ENCODE data around the gene CST9L.
A peak's percentile ranks its signal among the peaks of the same experiment; 100 is the strongest.

Gene CST9L

DNA sequence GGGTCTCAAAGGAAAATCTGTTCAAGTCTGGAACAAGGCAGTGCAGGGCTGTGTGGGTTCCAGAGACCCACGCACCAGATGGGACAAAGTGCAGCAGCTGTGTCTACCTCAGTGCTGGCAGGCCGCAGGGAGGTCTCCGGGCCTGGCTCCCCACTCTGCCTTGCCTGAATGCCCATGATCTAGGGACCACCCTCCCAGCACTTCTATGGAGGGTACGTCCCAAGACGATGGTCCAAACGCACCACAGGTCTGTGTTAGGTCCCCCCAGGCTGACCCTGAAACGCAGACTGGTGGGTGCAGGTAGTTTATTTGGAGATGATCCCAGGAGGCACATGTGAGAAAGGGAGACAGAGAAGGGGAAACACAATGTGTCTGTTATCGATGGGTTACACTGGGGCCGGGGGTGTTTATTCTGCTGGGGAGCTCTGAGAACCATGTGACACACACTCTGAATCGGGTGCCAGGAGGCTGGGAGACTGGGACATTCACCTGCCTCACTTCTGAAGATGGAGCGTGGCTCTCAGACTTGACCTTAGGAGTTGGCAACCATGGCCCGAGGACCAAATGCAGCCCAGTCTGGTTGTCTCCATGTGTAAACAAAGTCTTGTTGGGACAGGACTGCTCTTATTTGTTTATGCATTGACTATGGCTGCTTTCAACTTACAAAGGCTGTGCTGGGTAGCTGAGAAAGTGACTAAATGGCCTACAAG, 21.7 kb downstream of the CST9L start:
- no peak for DNase-seq (ENCODE audit: low read depth)

DNA sequence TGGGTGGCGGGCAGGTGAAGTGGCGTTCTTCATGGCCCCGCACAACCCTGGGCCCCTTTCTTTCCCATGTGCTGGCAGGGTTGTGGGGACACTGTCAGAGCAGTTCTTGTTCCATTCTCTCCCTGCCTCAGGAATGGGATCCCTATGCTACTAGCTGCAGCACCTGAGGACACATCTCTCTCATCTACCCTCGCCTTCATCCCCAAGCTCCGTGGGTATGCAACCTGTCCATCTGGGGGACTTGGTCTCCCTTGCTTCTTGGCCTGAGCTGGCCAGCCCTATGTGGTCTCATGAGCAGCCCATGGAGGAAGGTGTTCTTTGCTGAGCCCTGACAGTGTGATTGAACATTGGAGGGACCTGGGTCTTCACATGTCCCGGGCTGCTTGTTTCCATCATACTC, 24.2 kb downstream of the CST9L start:
- DNase-seq (ENCODE audit: low read depth): no peak

DNA sequence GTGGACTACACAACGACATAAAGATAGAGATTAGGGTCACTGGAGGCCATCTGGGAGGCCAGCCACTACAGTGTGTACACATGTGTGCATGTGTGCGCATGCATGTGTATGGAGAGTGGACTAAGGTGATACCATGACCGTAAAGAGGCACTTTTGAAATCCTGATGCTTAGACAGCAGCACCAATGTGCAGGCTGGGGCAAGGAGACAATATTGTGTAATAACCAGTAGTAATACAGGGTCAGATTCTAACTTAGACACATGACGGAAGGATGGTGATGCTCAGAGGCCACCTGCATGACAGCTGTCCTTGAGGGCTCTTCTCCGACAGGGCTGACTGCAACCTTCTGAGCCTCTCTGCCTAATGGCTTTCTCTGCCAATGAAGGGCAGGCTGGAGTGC, 25.5 kb downstream of the CST9L start:
- DNase-seq (ENCODE audit: low read depth): no peak

DNA sequence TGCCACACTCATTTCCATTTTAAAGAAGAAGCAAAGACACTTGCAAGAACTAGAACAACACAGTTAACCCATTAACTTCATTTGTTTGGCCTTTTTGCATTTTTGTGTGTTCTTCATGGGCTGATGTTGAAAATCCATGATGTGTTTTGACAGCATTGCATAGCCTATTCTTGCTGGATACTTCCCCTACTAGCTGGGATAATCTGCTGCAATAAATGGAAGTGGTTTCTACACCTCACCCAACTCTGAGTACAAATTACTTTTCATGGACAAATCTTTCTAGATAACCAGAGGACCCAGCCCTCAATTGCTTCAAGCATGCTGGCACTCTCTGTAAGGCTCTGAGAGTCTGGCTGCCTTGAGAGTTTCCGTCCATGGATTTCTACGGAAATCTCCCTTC, 26.5 kb downstream of the CST9L start:
- DNase-seq (ENCODE audit: low read depth): no peak

DNA sequence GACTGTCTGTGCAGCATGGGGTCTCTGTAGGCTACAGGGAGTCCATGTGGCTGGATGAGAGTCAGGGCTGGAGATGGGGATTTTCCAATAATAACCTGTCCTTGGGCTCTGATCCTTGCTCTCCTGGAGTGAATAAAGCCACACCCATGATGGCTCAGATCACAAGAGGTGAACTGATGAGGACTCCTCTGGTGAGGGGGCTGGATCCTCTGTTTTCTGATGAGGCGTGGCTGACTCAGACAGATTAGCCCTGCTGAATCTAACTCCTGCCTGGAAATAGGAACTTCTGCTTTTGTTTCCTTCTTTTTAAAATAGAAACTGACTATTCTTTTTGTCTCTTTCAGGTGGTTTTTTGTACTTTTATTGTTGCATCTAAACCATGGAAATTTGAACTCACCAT, 27.0 kb downstream of the CST9L start:
- no peak for DNase-seq (ENCODE audit: low read depth)

DNA sequence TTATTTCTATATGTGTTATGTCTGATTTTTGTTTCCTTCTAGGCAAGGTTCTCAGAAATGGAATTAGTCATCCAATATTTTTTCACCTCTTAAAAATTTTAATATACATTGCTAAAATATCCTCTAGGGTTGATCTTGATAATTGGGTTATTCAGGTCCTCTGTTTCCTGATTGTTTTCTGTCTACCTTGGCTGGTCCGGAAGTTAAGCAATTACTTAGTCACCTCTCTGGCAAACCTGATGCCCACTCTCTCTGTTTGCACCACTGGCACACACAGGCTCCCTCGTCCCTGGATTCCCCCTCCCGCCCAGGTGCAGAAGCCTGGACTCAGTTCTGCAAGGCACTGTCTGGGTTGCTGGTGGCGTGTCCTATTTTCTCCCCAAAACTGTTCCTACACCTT, 27.7 kb downstream of the CST9L start:
- no peak for DNase-seq (ENCODE audit: low read depth)

DNA sequence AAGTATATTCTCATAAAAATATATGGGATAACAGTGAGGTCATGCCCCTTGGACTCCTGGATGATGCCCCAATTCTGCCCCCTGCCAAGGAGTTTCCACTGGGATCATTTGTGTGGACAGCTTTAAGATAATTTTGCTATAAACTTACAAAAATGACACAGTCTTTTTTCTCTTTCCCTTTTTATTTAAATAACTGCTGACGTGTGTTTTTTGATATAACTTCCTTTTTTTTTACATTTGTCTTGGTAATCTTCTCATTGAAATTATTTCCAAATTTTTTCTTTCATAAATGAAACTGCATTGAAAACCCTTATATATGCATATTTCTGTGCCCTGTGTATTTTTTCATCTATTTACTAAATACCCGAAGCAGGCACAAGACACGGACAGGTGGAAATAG, 31.3 kb downstream of the CST9L start:
- no peak for DNase-seq (ENCODE audit: low read depth)

DNA sequence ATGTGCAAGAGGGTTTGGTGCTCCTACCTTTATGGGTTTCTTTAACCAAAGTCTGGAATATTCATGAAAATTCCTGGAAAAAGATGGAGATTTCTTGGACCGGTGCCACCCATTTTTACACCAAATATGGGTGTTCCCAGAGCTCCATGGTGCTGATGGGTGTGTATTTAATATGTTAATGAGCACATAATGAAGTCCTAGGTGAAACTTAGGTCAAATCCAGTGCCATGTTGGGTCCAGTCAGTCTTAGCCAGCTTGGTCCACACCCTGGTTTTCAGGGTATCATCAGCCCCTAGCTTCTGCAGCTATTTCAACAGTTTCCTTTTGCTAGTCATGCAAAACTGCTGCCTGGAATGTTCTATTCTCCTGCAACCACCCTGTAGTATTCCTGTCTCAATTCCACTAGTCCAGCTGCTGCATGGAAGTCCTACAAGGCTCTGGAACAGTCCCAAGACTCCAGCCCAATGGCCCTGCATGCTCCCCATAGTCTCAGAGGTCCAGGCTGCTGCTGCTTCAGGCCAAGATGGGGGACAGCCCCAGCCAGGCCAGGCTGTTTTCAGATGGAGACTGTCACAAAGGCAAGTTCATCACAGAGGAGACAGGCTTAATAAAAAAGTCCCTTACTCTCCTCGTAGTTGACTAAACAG, 31.8 kb downstream of the CST9L start:
- no peak for DNase-seq (ENCODE audit: low read depth)

DNA sequence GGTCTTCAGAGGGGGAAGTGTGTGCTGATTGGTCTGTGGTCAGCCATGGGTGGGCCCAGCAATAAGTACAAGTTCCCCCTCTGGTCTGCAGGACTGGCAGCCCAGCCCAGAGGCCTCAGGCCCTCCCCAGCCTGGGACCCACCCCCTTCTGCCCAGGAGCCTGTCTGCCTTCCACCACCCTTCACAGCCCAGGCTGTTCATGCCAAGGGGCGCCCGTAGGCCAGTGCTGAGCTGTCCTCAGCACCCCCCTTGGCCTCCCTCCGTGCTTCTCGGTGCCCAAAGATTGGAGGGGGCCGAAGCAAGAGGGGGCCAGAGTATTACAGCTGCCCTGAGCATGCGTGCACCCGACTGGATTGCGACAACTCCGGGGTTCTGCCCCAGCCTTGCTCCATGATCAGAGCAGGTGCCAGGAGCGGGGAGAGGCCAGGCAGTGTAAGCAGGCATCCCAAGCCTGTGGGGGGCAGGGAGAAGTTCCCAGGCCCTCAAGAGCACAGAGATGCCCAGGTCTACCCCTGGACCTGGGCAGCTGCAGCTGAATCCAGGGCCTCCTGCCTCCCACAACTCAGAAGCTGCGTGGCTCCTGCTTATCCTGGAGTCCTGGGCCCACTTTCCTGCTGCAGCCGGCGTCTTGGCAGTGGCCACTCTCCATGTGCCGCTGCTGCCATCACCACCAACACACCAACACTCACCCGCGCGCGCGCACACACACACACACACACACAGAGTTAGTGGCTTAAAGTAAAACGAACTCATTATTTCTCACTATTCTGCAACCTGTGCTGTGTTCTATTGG, 33.3 kb downstream of the CST9L start:
- no peak for DNase-seq (ENCODE audit: low read depth)

DNA sequence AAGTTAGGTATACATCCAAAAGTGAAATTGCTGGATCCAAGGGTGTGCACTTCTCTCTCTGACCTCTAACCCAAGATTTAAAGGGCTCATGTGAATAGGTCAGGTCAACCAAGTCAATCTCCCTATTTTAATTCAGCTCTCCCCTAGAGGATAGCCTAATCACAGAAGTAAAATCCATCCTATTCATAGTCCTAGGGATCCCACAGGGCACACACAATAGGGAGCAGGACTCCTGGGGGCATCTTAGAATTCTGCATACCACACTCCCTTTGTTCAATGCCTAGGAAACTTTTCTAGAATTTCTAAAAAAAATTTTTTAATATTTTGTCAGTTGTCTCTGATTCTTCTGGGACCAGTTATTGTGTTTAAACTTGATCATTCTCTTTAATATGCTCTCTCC, 35.1 kb downstream of the CST9L start:
- no peak for DNase-seq (ENCODE audit: low read depth)

DNA sequence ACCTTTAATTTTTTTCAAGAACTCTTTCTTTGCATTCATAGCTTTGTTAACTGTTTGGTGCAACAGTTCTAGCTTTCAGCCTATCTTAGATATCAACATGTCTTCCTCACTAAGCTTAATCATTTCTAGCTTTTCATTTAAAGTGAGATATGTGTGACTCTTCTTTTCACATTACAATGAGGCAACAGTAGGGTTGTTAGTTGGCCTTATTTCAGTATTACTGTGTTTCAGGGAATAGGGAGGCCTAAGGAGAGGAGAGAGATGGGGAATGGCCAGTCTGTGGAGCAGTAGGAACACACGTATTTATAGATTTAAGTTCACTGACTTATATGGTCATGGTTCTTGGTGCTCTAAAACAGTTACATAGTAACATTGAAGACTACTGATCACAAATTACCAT, 35.8 kb downstream of the CST9L start:
- DNase-seq (ENCODE audit: low read depth): no peak

DNA sequence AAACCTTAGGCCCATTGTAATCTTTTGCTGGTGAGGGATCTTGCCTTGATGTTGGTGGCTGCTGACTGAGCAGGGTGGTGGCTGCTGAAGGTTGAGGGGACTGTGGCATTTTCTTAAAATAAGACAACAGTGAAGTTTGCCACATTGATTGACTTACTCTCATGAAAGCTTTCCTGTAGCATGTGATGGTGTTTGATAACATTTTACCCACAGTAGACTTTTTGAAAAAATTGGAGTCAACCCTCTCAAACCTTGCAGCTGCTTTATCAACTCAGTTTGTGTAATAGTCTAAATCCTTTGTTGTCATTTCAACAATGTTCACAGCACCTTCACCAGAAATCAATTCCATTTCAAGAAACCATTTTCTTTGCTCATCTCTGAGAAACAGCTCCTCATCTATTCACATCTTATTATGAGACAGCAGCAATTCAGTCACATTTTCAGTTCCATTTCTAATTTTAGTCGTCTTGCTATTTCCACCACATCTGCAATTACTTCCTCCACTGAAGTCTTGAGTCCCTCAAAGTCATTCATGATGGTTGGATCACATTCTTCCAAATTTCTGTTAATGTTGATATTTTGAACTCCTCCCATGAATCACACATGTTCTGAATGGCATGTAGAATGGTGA, 37.2 kb downstream of the CST9L start:
- DNase-seq (ENCODE audit: low read depth): no peak

DNA sequence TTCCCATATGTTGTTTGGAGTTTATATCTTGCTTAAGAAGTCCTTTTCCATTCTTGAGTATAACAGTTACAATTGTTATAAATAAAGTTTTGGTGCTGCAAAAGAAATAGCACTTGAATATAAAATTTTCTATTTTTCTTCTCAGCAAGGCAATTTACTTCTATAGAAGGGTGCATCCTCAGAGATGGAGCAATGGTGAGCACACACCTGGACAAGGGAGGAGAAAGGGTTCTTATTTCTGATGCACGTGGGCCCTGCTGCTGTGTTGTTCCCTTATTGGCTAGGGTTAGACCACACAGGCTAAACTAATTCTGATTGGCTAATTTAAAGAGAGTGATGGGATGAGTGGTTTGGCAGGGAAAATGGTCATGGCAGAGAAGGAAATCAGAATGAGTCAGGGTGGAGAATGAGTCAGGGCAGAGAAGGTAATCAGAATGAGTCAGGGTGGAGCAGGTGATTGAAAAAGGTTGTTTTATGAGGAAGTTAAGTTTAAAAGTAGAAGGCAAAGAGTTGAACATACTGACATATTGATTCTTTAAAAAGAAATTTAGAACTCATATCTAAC, 39.3 kb downstream of the CST9L start:
- DNase-seq (ENCODE audit: low read depth): no peak

DNA sequence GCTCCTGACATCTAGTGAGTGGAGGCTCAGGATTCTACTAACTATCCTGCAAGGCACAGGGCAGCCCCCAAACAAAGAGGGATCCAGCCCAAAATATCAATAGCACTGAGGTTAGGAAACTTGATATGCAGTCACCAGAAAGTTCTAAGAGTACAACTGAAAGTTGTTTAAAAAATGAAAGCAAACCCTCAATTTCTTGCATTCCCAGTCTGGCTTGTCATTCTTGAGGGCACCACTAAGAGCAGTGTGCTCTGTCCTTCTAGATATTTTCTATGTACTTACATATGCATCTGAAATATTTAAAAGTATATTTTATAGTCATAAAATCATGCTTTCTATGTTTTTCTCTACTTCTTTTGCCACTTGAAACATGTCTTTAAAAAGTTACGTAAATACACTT, 41.4 kb downstream of the CST9L start:
- no peak for DNase-seq (ENCODE audit: low read depth)

DNA sequence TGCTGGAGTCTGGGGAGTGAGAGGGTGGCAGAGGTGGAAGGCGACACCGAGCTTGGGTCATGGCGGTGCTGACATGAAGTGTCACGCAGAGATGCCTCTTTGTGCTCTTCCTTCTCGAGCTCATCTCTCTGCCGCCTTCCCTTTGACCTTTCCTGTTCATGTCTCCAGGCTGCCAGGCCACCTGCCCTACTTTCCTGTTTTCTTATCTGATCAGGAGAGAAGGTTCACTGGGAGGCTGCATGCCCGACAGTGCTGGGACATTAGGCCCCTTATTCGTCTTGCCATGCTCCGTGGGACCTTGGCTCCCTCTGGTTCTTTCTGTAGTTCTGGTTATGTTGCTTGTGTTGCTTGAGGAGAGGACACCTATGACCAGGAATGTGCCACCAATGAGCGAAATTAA, 44.1 kb downstream of the CST9L start:
- no peak for DNase-seq (ENCODE audit: low read depth)

DNA sequence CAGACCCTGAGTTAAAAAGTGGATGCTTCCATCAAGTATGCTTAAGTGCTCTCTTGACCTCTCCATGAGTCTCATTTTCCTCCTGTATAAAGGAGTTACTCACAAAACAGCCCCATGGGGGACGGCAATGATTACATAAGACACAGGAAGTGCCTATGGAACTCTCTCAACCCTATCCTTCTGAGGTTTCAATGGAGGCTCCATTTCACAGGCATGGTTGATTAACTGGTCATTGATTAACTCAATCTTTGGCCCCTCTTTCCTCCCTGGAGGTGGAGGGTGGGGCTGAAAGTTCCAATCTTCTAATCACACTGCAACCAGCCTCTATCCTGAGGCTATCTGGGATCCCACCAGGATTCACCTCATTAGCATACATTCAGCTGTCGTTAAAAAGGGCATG, 48.1 kb downstream of the CST9L start:
- no peak for DNase-seq (ENCODE audit: low read depth)

DNA sequence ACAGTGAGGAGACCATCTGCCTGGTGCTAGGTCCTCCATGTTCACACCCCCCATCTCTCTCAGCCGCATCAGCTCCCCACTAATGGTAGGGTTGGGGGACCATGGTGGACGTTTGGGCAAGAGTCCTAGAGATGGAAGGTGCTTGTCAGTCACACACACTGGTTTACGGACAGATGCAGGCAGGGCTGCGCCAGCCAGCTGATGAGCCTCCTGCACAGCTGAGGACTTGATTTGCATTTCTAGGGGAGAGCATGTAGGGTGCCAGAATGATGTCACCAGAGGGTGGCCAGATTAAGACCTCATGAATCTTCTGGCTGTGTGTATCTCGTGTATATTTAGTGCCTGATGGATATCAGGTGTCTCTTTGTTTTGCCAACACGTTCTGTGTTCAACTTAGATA, 48.7 kb downstream of the CST9L start:
- DNase-seq (ENCODE audit: low read depth): no peak

DNA sequence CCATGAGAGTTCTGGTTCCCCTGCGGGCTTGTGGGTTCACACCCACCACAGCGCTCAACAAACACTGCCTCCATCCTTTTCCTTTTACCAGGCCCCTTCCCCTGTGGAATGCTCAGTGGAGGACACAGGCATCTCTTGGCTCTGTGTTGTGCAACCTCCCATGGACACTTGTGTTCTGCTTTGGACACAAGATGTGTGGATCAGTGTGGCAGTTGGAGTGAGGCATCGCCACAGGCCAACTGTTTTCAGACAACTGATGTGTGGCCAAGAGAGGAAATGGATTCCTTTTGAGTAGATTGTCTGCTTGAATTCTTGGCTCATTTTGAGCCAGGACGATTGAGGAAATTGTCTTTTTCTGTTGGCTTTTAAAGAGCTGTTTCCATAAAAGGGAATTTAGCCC, 50.6 kb downstream of the CST9L start:
- DNase-seq (ENCODE audit: low read depth): peak; percentile 36

DNA sequence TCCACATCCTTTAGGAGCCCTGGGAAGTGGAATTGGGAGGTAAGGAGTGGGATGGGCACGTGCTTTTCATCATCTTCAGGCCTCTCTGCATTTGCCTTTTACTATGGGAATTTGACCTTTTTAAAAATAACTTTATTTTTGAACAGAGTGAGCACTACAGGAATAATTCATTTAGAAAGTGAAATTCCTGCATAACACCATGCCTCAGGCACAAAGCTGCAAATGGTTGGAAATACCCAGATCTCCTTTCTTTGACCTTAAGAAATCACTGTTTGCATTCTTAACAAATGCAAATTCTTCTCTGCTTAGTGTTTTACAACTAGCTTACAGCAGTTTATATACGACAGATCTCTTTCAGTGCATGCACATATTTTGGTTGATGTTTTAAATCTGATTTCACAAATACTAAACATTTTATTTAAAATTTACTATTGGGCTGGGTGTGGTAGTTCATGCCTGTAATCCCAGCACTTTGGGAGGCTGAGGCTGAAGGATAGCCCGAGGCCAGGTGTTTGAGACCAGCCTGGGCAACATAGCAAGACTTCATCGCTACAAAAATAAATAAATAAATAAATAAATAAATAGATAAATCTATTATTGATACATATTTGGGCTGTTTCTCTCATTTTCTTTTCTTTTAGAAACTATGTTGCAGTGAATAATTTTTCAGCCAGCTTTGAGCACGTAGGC, 52.9 kb downstream of the CST9L start:
- DNase-seq (ENCODE audit: low read depth): peak; percentile 89

DNA sequence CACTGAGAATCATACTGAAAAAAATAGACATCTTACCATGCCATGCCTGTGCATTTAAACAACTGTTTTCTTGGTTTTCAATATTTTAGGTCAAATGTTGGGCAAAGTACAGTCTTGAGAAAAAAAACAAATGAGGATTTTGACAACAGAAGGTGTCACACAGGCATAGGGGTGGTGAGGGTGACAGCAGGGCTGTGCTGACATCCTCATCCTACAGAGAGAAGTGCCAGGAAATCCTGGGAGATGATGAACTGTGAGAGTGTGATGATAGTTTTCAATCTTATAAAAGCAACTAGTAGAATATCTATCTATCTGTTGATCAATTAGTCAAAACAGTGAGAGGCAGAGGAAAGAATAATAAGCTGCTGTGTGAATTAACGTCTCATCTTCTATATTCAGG, 53.4 kb downstream of the CST9L start:
- DNase-seq (ENCODE audit: low read depth): no peak
